GM19238 (cell line): ENCODE results near the gene FRG1.
"Not testable (repeated sequence)": the region's sequence is repeated elsewhere in the genome, so short reads cannot be mapped to it uniquely, and the experiment has no call there.

Source experiments
- DNase-seq: peaks from one replicate; pipeline ENCODE4 v3.0.0; 2011; ENCODE audit warnings: low spot score; ENCODE audit not compliant: insufficient read length

FRG1 gene

DNA sequence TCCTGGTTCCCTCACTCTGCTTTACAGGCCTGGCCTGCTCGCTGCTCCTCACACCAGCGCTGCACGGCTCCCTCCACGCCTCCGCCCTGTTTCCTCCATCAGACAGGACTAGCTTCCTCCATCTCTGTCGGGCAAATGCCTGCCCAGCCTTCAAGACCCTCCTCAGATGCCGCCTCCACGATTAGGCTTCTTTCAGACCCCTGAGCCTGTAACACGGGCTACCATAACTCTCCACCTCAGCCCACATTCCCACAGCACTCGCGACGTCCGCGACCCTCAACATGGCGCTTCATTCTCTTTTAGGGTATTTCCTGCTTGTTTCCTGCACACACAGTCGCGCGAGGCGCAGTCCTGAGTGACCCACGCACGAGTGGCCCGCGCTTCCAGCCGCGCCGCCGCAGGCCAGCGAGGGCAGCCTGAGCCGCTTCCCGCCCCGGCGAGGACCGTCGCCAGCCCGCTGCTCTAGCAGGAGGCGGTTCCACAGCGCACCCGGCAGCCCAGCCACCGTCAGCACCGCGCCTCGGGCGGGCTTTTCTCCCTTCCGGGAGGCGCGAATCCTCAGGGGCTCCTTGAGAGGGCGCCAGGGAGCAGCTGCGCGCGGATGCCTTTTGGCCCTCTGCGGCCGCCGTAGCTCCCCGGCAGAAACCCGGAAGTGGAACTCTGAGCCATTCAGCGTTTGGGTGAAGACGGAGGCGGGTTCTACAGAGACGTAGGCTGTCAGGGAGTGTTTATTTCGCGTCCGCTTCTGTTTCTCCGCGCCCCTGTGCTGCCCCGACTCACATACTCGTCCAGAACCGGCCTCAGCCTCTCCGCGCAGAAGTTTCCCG, at the start of gene FRG1:
Gene FRG1 (plus strand): TSS at position 695 of the 827 bp plus-strand sequence. CDS start 138 bp downstream, outside the sequence.
- peak; percentile 72 for DNase-seq

GRCh38 chr4:189897667-189898066, 43.0 kb upstream of the FRG1 start:
- no peak for DNase-seq

DNA sequence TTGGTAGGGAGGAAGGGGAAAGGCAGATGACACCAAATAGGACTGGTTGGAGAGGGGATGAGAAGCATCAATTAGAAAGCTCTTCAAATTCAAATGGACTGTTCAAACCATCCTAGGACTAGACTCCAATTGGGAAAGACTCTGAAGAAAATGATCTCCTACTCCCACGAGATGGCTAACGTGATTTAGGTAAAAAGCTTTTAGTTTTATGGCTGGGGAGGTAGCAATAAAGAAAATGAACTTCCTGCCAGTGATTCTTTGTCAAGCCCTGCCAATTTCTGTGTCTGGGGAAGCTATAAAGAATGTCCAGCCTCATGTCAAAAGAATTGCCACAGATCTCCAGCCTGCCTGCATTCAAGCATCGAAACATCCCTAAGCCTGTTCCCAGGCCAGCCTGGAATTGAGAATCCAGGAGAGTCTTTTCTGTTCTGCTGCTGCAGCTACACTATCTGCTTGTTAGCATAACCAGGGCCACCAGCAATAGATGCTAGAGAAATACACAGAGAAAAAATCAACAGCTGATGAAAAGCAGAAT, 41.1 kb upstream of the FRG1 start:
- DNase-seq: not testable (repeated sequence)

- peak; percentile 8 for DNase-seq
Measured at GRCh38 chr4:189904420-189905027, 36.1 kb upstream of the FRG1 start.

GRCh38 chr4:189912170-189912569, 28.5 kb upstream of the FRG1 start:
- DNase-seq: no peak

GRCh38 chr4:189917161-189917891, 23.3 kb upstream of the FRG1 start:
- no peak for DNase-seq

DNA sequence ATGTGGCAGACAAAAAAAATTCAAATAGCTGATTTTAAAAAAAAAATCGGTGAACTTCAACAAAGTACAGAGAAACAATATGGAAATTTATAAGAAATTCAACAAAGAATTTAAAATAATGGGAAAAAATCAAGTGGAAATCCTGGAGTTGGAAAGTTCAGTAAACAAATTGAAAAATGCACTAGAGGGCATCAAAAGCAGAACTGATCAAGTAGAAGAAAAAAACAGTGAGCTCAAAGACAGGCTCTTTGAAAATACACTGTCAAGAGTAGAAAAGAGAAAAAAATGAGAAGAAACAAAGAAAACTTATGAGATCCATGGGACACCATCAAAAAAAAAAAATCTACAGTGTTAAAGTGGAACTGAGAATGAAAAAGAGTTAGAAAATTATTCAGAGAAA, 19.6 kb upstream of the FRG1 start:
- no peak for DNase-seq

- not testable (repeated sequence) for DNase-seq
Measured at GRCh38 chr4:189926742-189927141, 13.9 kb upstream of the FRG1 start.

- DNase-seq: no peak
Measured at GRCh38 chr4:189941005-189941450, 356 bp downstream of the FRG1 start.

- not testable (repeated sequence) for DNase-seq
Measured at GRCh38 chr4:189942412-189942811, 1.7 kb downstream of the FRG1 start.

DNA sequence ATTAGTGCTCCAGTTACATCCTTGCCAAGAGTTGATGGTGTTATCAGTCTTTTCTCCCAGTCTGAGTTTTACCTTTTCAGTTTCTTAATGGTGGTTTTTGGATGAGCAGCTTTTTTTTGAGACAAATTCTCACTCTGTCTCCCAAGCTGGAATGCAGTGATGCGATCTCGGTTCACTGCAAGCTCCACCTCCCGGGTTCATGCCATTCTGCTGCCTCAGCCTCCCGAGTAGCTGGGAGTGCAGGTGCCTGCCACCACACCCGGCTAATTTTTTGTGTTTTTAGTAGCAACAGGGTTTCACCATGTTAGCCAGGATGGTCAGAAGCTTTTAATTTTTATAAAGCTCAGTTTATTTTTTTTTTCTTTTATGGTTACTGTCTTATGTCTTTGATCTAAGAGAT, 3.4 kb downstream of the FRG1 start:
- DNase-seq: not testable (repeated sequence)

- DNase-seq: not testable (repeated sequence)
Measured at GRCh38 chr4:189946906-189947305, 6.2 kb downstream of the FRG1 start.

- DNase-seq: not testable (repeated sequence)
Measured at GRCh38 chr4:189948486-189948885, 7.8 kb downstream of the FRG1 start.

- not testable (repeated sequence) for DNase-seq
Measured at GRCh38 chr4:189969291-189969690, 28.6 kb downstream of the FRG1 start.

GRCh38 chr4:189973646-189974045, 33.0 kb downstream of the FRG1 start:
- DNase-seq: no peak

DNA sequence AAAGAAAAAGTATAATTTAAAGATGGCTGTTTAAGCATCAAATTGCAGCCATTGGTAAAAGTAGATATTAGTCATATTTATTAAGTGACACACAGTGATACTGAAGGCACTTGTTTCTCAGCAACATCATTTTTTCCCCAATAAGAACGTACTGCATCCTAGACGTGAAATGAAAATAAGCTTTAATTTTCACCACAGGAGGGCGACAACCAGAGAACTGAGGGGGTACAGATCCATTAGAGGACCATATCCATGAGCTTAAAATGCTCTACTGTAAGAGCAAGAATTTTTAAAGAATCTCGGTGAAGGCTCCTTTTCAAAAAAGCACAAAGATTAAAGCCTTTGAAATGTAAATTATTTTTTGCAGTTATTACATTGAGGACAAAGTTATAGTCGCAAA, 33.4 kb downstream of the FRG1 start:
- no peak for DNase-seq

GRCh38 chr4:189979196-189980047, 38.8 kb downstream of the FRG1 start:
- no peak for DNase-seq

DNA sequence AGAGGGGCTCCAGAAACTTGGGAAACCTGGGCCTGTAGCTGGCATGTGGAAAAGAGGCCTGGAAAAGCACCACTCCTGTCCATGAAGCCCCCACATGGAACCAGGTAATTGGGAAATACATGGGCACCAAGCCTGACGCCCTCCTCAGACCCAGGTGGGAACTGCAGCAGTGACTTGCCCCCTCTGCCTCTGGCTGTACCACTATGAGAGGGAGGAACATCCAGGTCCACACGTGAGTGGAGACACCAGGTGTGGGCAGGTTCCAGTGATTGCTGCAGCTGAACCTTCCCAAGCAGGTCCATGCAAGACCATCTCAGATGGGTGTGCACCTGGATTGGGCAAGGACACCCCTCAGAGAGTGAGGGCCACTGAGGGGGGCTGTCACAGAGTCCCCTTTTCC, 39.6 kb downstream of the FRG1 start:
- DNase-seq: not testable (repeated sequence)

- no peak for DNase-seq
Measured at GRCh38 chr4:189981970-189982369, 41.3 kb downstream of the FRG1 start.

DNA sequence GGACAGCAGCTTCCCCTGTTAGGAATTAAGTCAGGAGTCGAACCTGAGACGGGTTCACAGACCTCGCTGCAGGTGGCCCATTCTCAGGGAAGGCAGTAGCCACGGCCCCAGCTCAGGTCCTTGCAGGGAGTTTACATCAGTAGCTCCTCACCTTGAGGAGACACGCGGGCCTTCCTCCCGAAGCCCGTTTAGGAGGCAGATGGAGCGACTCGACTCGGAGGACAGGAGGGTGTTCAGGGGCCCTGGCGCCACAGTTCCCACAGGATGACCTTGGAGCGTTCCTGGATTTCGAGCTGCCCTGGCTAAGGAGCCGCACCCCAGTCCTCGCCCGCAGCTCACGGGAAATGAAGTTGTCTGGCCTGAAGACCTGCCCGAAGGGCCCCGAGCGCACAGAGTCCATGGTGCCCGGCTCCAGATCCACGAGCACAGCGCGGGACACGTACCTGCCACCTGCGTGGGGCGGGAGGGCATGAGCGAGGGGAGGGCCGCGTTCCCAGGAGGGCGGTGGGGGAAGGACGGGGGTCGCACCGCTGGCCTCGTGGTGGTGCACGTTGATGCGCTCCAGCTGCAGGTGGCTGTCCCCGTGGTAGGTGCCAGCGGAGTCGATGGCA, 43.3 kb downstream of the FRG1 start:
- DNase-seq: not testable (repeated sequence)
